ENCODE results near the gene LCP2. TPM values are rescaled to one million over a fixed set of nuclear protein-coding genes. Genes with fewer than 3 reads are reported as not detected.

LCP2 gene
- total RNA-seq, 1 donor, result not detected

DNA sequence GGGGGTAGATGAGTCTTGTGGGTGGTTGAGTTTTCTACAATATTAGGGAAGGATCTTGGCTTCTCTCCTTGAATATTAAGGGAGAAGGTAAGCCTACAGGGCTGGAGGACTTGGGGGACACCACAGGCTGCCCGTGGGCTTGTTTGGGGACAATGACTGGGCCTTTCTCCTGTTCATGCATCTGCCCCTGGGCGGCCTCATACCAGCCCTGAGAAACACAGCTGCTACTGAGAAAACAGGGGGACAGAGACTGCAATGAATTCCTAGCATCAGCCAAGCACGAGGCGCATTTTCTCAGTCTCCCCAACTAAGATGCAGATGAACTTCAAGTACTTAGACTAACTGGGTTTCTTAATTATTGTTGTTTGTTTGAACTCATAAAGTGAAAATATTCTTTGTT is 40.2 kb downstream of the LCP2 start:
- peaks cover 22% of the 10 kb centered on the region for H3K27me3 ChIP-seq (ENCODE audit: insufficient read depth, low read length)
- H3K4me2 ChIP-seq (ENCODE audit: insufficient read depth, low read length), result no peak overlapping the region
- no peaks in the 10 kb centered on the region for H3K79me2 ChIP-seq (ENCODE audit: insufficient read depth, low read length)
- H3K36me3 ChIP-seq (ENCODE audit: insufficient read depth, low read length), result no peaks in the 10 kb centered on the region
- H3K4me1 ChIP-seq (ENCODE audit: insufficient read depth, low read length), result no peaks in the 10 kb centered on the region
- H2AFZ ChIP-seq (ENCODE audit: low read length), result no peak overlapping the region
- H4K20me1 ChIP-seq (ENCODE audit: insufficient read depth, low read length), result no peaks in the 10 kb centered on the region
- H3K4me3 ChIP-seq (ENCODE audit: insufficient read depth, low read length), result no peak overlapping the region
- H3K9me3 ChIP-seq (ENCODE audit: low read depth, low read length), result no peaks in the 10 kb centered on the region
- no peak overlapping the region for H3K27ac ChIP-seq (ENCODE audit: low read depth, low read length)
- no peak for DNase-seq (ENCODE audit: insufficient read length, low spot score, missing footprints)
- TF ChIP-seq, protein P1, sequence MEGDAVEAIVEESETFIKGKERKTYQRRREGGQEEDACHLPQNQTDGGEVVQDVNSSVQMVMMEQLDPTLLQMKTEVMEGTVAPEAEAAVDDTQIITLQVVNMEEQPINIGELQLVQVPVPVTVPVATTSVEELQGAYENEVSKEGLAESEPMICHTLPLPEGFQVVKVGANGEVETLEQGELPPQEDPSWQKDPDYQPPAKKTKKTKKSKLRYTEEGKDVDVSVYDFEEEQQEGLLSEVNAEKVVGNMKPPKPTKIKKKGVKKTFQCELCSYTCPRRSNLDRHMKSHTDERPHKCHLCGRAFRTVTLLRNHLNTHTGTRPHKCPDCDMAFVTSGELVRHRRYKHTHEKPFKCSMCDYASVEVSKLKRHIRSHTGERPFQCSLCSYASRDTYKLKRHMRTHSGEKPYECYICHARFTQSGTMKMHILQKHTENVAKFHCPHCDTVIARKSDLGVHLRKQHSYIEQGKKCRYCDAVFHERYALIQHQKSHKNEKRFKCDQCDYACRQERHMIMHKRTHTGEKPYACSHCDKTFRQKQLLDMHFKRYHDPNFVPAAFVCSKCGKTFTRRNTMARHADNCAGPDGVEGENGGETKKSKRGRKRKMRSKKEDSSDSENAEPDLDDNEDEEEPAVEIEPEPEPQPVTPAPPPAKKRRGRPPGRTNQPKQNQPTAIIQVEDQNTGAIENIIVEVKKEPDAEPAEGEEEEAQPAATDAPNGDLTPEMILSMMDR (IDR thresholded peaks at IDR 0.05; ENCODE audit: extremely low read depth, low read depth, low read length), result no peak

DNA sequence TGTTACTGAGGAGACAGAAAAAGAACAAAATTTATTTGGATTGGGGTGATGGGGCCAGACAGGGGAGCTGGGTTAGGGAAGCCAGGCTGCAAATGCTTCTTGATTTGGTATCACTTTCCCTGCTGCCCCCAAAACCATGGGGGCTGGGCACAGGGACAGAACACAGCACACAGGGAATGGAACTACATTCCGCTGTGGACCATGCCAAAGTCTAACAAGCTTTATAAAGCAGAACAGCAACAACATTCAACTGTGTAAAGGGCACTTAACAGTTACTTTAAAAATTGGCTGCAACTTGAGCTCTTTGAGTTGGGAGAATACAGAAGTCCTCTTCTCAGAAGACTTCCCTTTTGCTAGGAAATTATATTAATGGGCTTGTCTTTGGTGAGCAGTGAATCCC is 41.0 kb downstream of the LCP2 start:
- no peaks in the 10 kb centered on the region for H3K36me3 ChIP-seq (ENCODE audit: insufficient read depth, low read length)
- TF ChIP-seq, protein P1 (IDR thresholded peaks at IDR 0.05; ENCODE audit: extremely low read depth, low read depth, low read length), result no peak
- H3K79me2 ChIP-seq (ENCODE audit: insufficient read depth, low read length), result no peaks in the 10 kb centered on the region
- no peak overlapping the region for H3K4me3 ChIP-seq (ENCODE audit: insufficient read depth, low read length)
- H3K27ac ChIP-seq (ENCODE audit: low read depth, low read length), result no peak overlapping the region
- no peak overlapping the region for H3K4me2 ChIP-seq (ENCODE audit: insufficient read depth, low read length)
- H4K20me1 ChIP-seq (ENCODE audit: insufficient read depth, low read length), result no peaks in the 10 kb centered on the region
- H3K27me3 ChIP-seq (ENCODE audit: insufficient read depth, low read length), result peaks cover 27% of the 10 kb centered on the region
- H3K9me3 ChIP-seq (ENCODE audit: low read depth, low read length), result no peaks in the 10 kb centered on the region
- no peak overlapping the region for H2AFZ ChIP-seq (ENCODE audit: low read length)
- no peak for DNase-seq (ENCODE audit: insufficient read length, low spot score, missing footprints)
- no peaks in the 10 kb centered on the region for H3K4me1 ChIP-seq (ENCODE audit: insufficient read depth, low read length)

DNA sequence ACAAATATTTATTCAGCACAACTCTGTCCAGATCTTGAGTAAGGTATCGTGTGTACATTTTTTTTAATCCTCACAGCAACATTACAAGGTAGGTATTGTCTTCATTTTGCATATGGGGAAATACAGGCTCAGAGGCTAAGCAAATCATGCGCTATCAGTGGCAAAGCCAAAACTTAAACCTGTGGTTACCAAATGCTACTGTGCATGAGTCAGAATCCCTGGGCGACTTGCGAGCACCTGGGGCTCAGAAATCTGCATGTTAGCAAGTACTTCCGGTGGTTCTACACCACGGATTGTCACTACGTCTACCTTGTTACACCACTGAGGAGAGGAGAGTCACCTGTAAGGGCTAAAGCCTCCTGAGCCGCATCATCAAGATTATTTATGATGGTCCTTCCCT is 43.5 kb downstream of the LCP2 start:
- Histone ChIP-seq H3K27ac (ENCODE audit: low read depth, low read length) (no peak overlapping the region), H3K36me3 (ENCODE audit: insufficient read depth, low read length) (no peaks in the 10 kb centered on the region), H3K9me3 (ENCODE audit: low read depth, low read length) (no peaks in the 10 kb centered on the region), H3K4me3 (ENCODE audit: insufficient read depth, low read length) (no peak overlapping the region), H4K20me1 (ENCODE audit: insufficient read depth, low read length) (no peaks in the 10 kb centered on the region), H3K4me1 (ENCODE audit: insufficient read depth, low read length) (no peaks in the 10 kb centered on the region), H3K27me3 (ENCODE audit: insufficient read depth, low read length) (peaks cover 32% of the 10 kb centered on the region), H3K4me2 (ENCODE audit: insufficient read depth, low read length) (no peak overlapping the region), H3K79me2 (ENCODE audit: insufficient read depth, low read length) (no peaks in the 10 kb centered on the region), H2AFZ (ENCODE audit: low read length) (no peak overlapping the region)
- no peak for DNase-seq (ENCODE audit: insufficient read length, low spot score, missing footprints)
- TF ChIP-seq, protein P1 (IDR thresholded peaks at IDR 0.05; ENCODE audit: extremely low read depth, low read depth, low read length), result no peak

DNA sequence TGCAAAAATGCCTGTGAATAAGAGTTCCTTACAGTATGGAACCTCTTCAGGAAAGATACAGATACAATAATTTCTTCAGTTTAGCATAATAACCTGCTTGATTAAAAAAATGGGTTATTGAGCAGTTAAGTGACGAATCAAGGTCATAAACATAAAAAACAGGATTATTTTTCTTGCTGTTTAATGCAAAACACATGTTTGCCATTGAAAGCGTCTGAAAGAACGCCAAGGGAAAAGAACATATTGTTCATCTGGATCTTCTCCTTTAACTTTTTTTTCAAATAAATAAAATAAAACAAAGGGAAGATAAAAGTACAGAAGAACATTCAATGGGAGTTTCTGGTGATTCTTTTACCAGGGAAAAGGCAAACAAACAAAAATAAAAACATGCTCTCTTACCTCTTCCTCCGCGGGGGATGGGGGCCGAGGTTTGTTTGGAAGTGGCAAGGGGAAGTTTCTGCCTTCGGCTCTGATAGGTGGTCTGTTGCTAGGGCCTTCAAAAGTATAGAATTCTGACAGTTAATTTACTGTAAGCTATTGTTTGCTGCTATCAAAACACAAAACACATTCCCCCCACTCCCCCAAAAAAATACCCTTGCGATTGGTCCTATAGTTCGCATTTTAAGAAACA is 44.7 kb downstream of the LCP2 start:
- peaks cover 35% of the 10 kb centered on the region for H3K27me3 ChIP-seq (ENCODE audit: insufficient read depth, low read length)
- TF ChIP-seq, protein P1 (IDR thresholded peaks at IDR 0.05; ENCODE audit: extremely low read depth, low read depth, low read length), result no peak

More for the DNA sequence above, 44.7 kb downstream of the LCP2 start:
- Histone ChIP-seq H2AFZ (ENCODE audit: low read length) (no peak overlapping the region), H4K20me1 (ENCODE audit: insufficient read depth, low read length) (no peaks in the 10 kb centered on the region), H3K9me3 (ENCODE audit: low read depth, low read length) (no peaks in the 10 kb centered on the region), H3K4me1 (ENCODE audit: insufficient read depth, low read length) (no peaks in the 10 kb centered on the region), H3K36me3 (ENCODE audit: insufficient read depth, low read length) (no peaks in the 10 kb centered on the region), H3K79me2 (ENCODE audit: insufficient read depth, low read length) (no peaks in the 10 kb centered on the region), H3K4me3 (ENCODE audit: insufficient read depth, low read length) (no peak overlapping the region), H3K27ac (ENCODE audit: low read depth, low read length) (no peak overlapping the region), H3K4me2 (ENCODE audit: insufficient read depth, low read length) (no peak overlapping the region)
- no peak for DNase-seq (ENCODE audit: insufficient read length, low spot score, missing footprints)

All from osteoblast (primary cell).